Measurements from ENCODE around the gene HAPLN2. TPM values are rescaled to one million over a fixed set of nuclear protein-coding genes. Genes with fewer than 3 reads are reported as not detected.
A peak's percentile ranks its signal among the peaks of the same experiment; 100 is the strongest.

Gene HAPLN2
- total and polyA plus RNA-seq, 2 of the 4 experiments (the other 2 are of a cell fraction) = not detected

DNA sequence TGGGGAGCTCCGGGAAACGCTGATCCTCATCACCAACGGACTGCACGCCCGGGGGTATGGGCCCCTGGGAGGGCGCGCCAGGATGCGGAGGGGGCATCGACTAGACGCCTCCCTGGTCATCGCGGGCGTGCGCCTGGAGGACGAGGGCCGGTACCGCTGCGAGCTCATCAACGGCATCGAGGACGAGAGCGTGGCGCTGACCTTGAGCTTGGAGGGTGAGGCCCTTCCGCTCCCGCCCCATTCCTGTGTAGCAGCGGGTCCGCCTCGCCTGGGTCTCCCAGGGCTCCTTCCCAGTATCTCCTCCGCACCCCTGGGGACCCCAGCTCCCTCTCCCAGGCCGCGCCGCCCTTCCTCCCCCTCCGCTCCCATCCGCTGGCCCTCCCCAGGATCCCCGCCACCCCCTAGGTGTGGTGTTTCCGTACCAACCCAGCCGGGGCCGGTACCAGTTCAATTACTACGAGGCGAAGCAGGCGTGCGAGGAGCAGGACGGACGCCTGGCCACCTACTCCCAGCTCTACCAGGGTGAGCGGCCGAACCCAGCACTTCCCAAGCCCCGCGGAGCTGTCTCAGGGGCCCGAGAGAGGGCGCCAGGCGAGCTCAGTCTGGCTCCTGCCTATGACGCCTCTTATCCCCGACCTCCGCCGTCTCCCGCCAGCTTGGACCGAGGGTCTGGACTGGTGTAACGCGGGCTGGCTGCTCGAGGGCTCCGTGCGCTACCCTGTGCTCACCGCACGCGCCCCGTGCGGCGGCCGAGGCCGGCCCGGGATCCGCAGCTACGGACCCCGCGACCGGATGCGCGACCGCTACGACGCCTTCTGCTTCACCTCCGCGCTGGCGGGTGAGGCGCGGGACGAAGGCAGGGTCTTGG, 5.0 kb downstream of the HAPLN2 start:
- H2AK9ac ChIP-seq (replicated peaks; ENCODE audit: low read depth, low read length, poor library complexity) = peak overlapping the region; percentile 88
- peak overlapping the region; percentile 90 for H3K4me2 ChIP-seq (ENCODE audit: low read depth, low read length)
- H2AFZ ChIP-seq (replicated peaks; ENCODE audit: low read length, poor library complexity) = peak overlapping the region; percentile 86
- H3K9me3 ChIP-seq (ENCODE audit: control insufficient read depth, insufficient read depth, low read length) = no peaks in the 10 kb centered on the region
- no peak overlapping the region for H3K23ac ChIP-seq (ENCODE audit: low read depth, low read length)
- H3K27ac ChIP-seq (ENCODE audit: insufficient read depth, low read length) = no peak overlapping the region
- no peak overlapping the region for H3K14ac ChIP-seq (replicated peaks; ENCODE audit: low read depth, low read length)
- dilution Hi-C loops (cut with HindIII; ENCODE audit: low sequenced_read_pairs, unreplicated experiment) = no loop called here
- H3K4me3 ChIP-seq (ENCODE audit: insufficient read depth, low read depth, low read length) = peak overlapping the region; percentile 48; the same call in 1 of the 2 replicates
- peaks cover 7% of the 10 kb centered on the region for H4K20me1 ChIP-seq (ENCODE audit: insufficient read depth, low read length)
- ATAC-seq (ENCODE audit: low read depth) = peak; percentile 80
- CTCF ChIA-PET = interaction anchor here (0.6 to 1.8 kb wide), 10 partner anchors 12 to 238 kb away, joined by 3 to 9 read pairs (median 4); no protein-coding TSS in a partner anchor
- in situ Hi-C loops (cut with MboI; ENCODE audit: low sequenced_read_pairs) = loop anchor here (5.0 kb wide), 1 partner anchor 33 kb away; no protein-coding TSS in a partner anchor
- no peak overlapping the region for H2AK5ac ChIP-seq (ENCODE audit: low read depth, low read length)
- no peaks in the 10 kb centered on the region for H3K36me3 ChIP-seq (ENCODE audit: control insufficient read depth, insufficient read depth, low read length)
- no peak overlapping the region for H3K56ac ChIP-seq (ENCODE audit: extremely low read depth, insufficient read depth, low read length)
- H2BK5ac ChIP-seq (ENCODE audit: low read depth, low read length, poor library complexity, severe bottlenecking) = no peak overlapping the region
- no TSS peak for BruUV-seq (replicated peaks)
- no peaks in the 10 kb centered on the region for H3K79me1 ChIP-seq (ENCODE audit: low read depth in 1 of 2, low read length in 2 of 2)
- H4K91ac ChIP-seq (ENCODE audit: insufficient read depth, low read depth, low read length) = no peak overlapping the region
- no peak overlapping the region for H4K5ac ChIP-seq (ENCODE audit: low read depth, low read length)
- POLR2A ChIA-PET (ENCODE audit: unreplicated experiment) = interaction anchor here (0.6 kb wide), 1 partner anchor 899 kb away, joined by 5 read pairs; no protein-coding TSS in a partner anchor
- no peak overlapping the region for H3K4ac ChIP-seq (ENCODE audit: low read depth, low read length)
- no peak overlapping the region for H2BK20ac ChIP-seq (ENCODE audit: low read depth, low read length)
- no peak overlapping the region for H3K9ac ChIP-seq (ENCODE audit: low read depth, low read length)
- H2BK120ac ChIP-seq (ENCODE audit: low read depth, low read length) = no peak overlapping the region
- no peak overlapping the region for H3K18ac ChIP-seq (ENCODE audit: low read depth, low read length)
- H3K9me1 ChIP-seq (ENCODE audit: insufficient read depth, low read length) = no peaks in the 10 kb centered on the region
- WGBS, 2 experiments (ENCODE audit: extremely low coverage in 2 of 2, insufficient read length in 1 of 2) = 2% methylated on average over 37 of the region's 87 CpGs; no CpG with 5 or more reads in 1 of the 2 experiments
- no peak overlapping the region for H2BK15ac ChIP-seq (ENCODE audit: low read depth, low read length)
- intact Hi-C loops (cut with micrococcal nuclease) = no loop called here
- peaks cover 66% of the 10 kb centered on the region for H3K27me3 ChIP-seq (ENCODE audit: control insufficient read depth, insufficient read depth, low read length)
- peaks cover 4% of the 10 kb centered on the region for H3K4me1 ChIP-seq (ENCODE audit: control insufficient read depth, insufficient read depth, low read length)
- no peak overlapping the region for H4K8ac ChIP-seq (ENCODE audit: low read depth in 2 of 2, low read length in 2 of 2)
- DNase-seq = peak; percentile 24
- peak; percentile 42 for TF ChIP-seq CTCF (conservative IDR thresholded peaks at IDR 0.05; ENCODE audit: low read depth, low read length)
- TF ChIP-seq MXI1 (IDR thresholded peaks at IDR 0.05; ENCODE audit: borderline replicate concordance, low read depth, low read length) = no peak
- TF ChIP-seq RCOR1 (IDR thresholded peaks at IDR 0.05; ENCODE audit: insufficient replicate concordance, low read length) = no peak
- no peak for TF ChIP-seq BHLHE40 (IDR thresholded peaks at IDR 0.05; ENCODE audit: low read depth, low read length)
- TF ChIP-seq, protein P1, sequence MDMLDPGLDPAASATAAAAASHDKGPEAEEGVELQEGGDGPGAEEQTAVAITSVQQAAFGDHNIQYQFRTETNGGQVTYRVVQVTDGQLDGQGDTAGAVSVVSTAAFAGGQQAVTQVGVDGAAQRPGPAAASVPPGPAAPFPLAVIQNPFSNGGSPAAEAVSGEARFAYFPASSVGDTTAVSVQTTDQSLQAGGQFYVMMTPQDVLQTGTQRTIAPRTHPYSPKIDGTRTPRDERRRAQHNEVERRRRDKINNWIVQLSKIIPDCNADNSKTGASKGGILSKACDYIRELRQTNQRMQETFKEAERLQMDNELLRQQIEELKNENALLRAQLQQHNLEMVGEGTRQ (IDR thresholded peaks at IDR 0.05; ENCODE audit: low read depth, low read length) = no peak
- TF ChIP-seq NFE2L2 (IDR thresholded peaks at IDR 0.05; ENCODE audit: low read depth, low read length) = no peak
- 0 out of 2 replicates have a peak, but pooled peaks have one; percentile 27 for TF ChIP-seq SMC3 (IDR thresholded peaks at IDR 0.05; ENCODE audit: low read depth, low read length)
- no peak for TF ChIP-seq ELK1 (IDR thresholded peaks at IDR 0.05; ENCODE audit: borderline replicate concordance, low read depth, low read length)
- no peak for TF ChIP-seq POLR2A (IDR thresholded peaks at IDR 0.05; ENCODE audit: low read depth, low read length)
- TF ChIP-seq MAFK (IDR thresholded peaks at IDR 0.05; ENCODE audit: low read depth, low read length) = no peak
- TF ChIP-seq FOS (IDR thresholded peaks at IDR 0.05; ENCODE audit: low read depth, low read length) = no peak
- TF ChIP-seq CHD1 (IDR thresholded peaks at IDR 0.05; ENCODE audit: low read depth, low read length) = no peak

All from IMR-90 (cell line).